Heart left ventricle (tissue), 16 donors: ENCODE data around the gene RRAS2. TPM values are rescaled to one million over a fixed set of nuclear protein-coding genes. Genes with fewer than 3 reads are reported as not detected.

Source experiments
- ATAC-seq, 4 donors: fragments of 200-7000 bp; cut with Tn5 transposase; one replicate each; pipeline ENCODE4 v1.9.1; 2020 to 2022; ENCODE audit warnings: moderate library complexity in 4 of 4, mild to moderate bottlenecking in 3 of 4, moderate number of reproducible peaks in 1 of 4
- DNase-seq, 5 donors: peaks; one replicate each; pipeline ENCODE4 v3.0.0-alpha.2; 2020
- H3K27ac ChIP-seq, 12 donors: fragments of 200-600 bp; sonication (generic) in 4 of 12; one replicate each; pipeline versions ENCODE4 v1.5.0 to v1.8.0; 2016 to 2022; ENCODE audit warnings: mild to moderate bottlenecking in 2 of 12
- H3K27me3 ChIP-seq, 9 donors: fragments of 200-600 bp; sonication (generic) in 2 of 9; one replicate each; pipeline versions ENCODE4 v1.5.1 to v1.8.0; 2016 to 2022; ENCODE audit warnings: mild to moderate bottlenecking in 3 of 9
- H3K36me3 ChIP-seq, 9 donors: fragments of 200-600 bp; sonication (generic) in 2 of 9; one replicate each; pipeline versions ENCODE4 v1.5.0 to v1.8.0; 2018 to 2022; ENCODE audit warnings: mild to moderate bottlenecking in 2 of 9
- H3K4me1 ChIP-seq, 12 donors: fragments of 200-600 bp; sonication (generic) in 4 of 12; one replicate each; pipeline versions ENCODE4 v1.5.0 to v1.8.0; 2016 to 2022; ENCODE audit warnings: mild to moderate bottlenecking in 3 of 12
- H3K4me3 ChIP-seq, 12 donors: fragments of 200-600 bp; sonication (generic) in 4 of 12; one replicate each; pipeline versions ENCODE4 v1.5.0 to v1.8.0; 2017 to 2022; ENCODE audit warnings: mild to moderate bottlenecking in 9 of 12, moderate library complexity in 4 of 12
- H3K9me3 ChIP-seq, 12 donors: fragments of 200-600 bp; sonication (generic) in 4 of 12; one replicate each; pipeline versions ENCODE4 v1.5.0 to v1.8.0; 2016 to 2022; ENCODE audit warnings: mild to moderate bottlenecking in 1 of 12
- CTCF ChIP-seq, 12 donors: fragments of 200-600 bp; sonication (generic) in 4 of 12; IDR thresholded peaks; one replicate each; pipeline versions ENCODE4 v1.5.0 to v1.8.0; 2018 to 2022; ENCODE audit warnings: antibody characterized with exemption in 12 of 12, mild to moderate bottlenecking in 5 of 12
- POLR2A ChIP-seq, 2 donors: fragments of 450-650 bp; IDR thresholded peaks; one replicate each; pipeline ENCODE4 v1.6.1; 2017; ENCODE audit warnings: antibody characterized with exemption in 2 of 2, mild to moderate bottlenecking in 2 of 2, moderate library complexity in 2 of 2
- WGBS, 4 donors: extraction: QIAGEN DNeasy Blood & Tissue Kit in 2 of 4; methylation state at CpG; one replicate each; pipeline versions ENCODE4 v1.1.5 to v1.1.7; 2013 to 2018; 5-methylcytosine and 5-hydroxymethylcytosine counted together
- intact Hi-C, 10 donors: fragments of 100-400 bp; cut with DNase I; formaldehyde crosslinking; loops; one replicate each; pipeline versions ENCODE4 v1.11.1 to v1.14.2; 2022
- polyA plus RNA-seq, 2 donors: library from polyadenylated mRNA; stranded (reverse); fragments of 200-250 nt; gene quantifications; one replicate each; pipeline ENCODE4 v1.2.3, GENCODE V29; 2013
- total RNA-seq, 9 donors: library from RNA; depleted of rRNA in 2 of 9; stranded (reverse); fragments of >200 nt in 2 of 9; fragmentation: NEBNext Ultra II Directional in 3 of 9; extraction: Animal tissue kit (Norgen Biotek cat#: 25700) in 3 of 9; gene quantifications; one replicate each; pipeline versions ENCODE4 v1.1.0 to v1.2.4, GENCODE V29; 2016 to 2023
- donor health status: ischemic (EF 13 %, LVEDD 7.1; RV severe dilation, severe dysfunction).
- donor health status: healthy with polysubstance abuse.
- donor health status: DM: no; HTN: yes; CAD: no.
- donor health status: DM: no; HTN: no; CAD: no.
- donor health status: ischemic (EF 25% LVEDD 6.9; RV normal size, moderate dysfunction).
- donor health status: ischemic (EF 25% LVEDD 5.7; RV mildly dilated, moderate dysfunction).
- donor health status: healthy.
- donor health status: DM: yes; HTN: yes; CAD: no.
- donor health status: ischemic (EF 35%, LVEDD 5.7; RV mildly dilated, moderate dysfunction).
- donor health status: nonischemic (EF 11% LVEDD 7.7; RV severe dilation, severe dysfunction).
- donor health status: DM: yes; HTN: yes; CAD: no.
- donor health status: PGD.
- donor health status: ischemic (EF 29% LVEDD 5.4; RV normal size, mild dysfunction).
- donor health status: nonischemic (EF 23%, LVEDD 6.1; RV moderate dilation, normal function).

Gene RRAS2
- total and polyA plus RNA-seq, 11 donors, result 25.1 to 111 (median 52.4) TPM

- no peaks in the 10 kb centered on the region for H3K36me3 ChIP-seq
- intact Hi-C loops, result loop anchor here in 2 of 10 donors (5.0 kb wide), 2 partner anchors 35 to 40 kb away; no protein-coding TSS in a partner anchor
- TF ChIP-seq POLR2A (IDR thresholded peaks at IDR 0.05) (no peak), CTCF (IDR thresholded peaks at IDR 0.05) (no peak)
- H3K4me1 ChIP-seq, result peaks cover 0 to 30% (median 10%) of the 10 kb centered on the region in 12 donors
- 82 to 85% (median 84%) methylated on average over 4 of the region's 4 CpGs for WGBS, 4 donors
- peak overlapping the region in 5 of 12 donors; percentile 83 to 93 (median 90) for H3K27ac ChIP-seq
- peaks cover 0 to 23% (median 0%) of the 10 kb centered on the region in 9 donors for H3K27me3 ChIP-seq
- H3K9me3 ChIP-seq, result no peaks in the 10 kb centered on the region
- H3K4me3 ChIP-seq, result peak overlapping the region in 2 of 12 donors; percentile 56 to 67
- DNase-seq (no peak), ATAC-seq (no peak)
Observed at GRCh38 chr11:14381968-14382367, 23.0 kb upstream of the RRAS2 start.

- Histone ChIP-seq H3K4me3 (peak overlapping the region; percentile 15 to 67 (median 54)), H3K4me1 (peaks cover 0 to 25% (median 8%) of the 10 kb centered on the region in 12 donors), H3K27me3 (peaks cover 0 to 23% (median 0%) of the 10 kb centered on the region in 9 donors), H3K27ac (peak overlapping the region; percentile 42 to 94 (median 86)), H3K9me3 (no peaks in the 10 kb centered on the region), H3K36me3 (no peaks in the 10 kb centered on the region)
- DNase-seq (peak; percentile 74 to 86 (median 79)), ATAC-seq (peak; percentile 86 to 97 (median 94))
- TF ChIP-seq CTCF (IDR thresholded peaks at IDR 0.05) (peak in 2 of 12 donors; percentile 10 to 20), POLR2A (IDR thresholded peaks at IDR 0.05) (no peak)
- intact Hi-C loops, result loop anchor here in 2 of 10 donors (5.0 kb wide), 2 partner anchors 36 to 41 kb away; no protein-coding TSS in a partner anchor
- WGBS, 4 donors, result 1 to 2% (median 2%) methylated on average over 25 to 54 of the region's 54 CpGs
Observed at GRCh38 chr11:14380947-14381561, 22.1 kb upstream of the RRAS2 start.

GRCh38 chr11:14380125-14380936 is 21.3 kb upstream of the RRAS2 start:
- 80 to 83% (median 83%) methylated on average over 14 of the region's 14 CpGs for WGBS, 4 donors
- TF ChIP-seq CTCF (IDR thresholded peaks at IDR 0.05), result no peak
- no peak for TF ChIP-seq POLR2A (IDR thresholded peaks at IDR 0.05)
- ATAC-seq (no peak), DNase-seq (no peak)
- H3K4me1 ChIP-seq, result peaks cover 0 to 26% (median 9%) of the 10 kb centered on the region in 12 donors
- H3K27me3 ChIP-seq, result peaks cover 0 to 23% (median 0%) of the 10 kb centered on the region in 9 donors
- no peaks in the 10 kb centered on the region for H3K9me3 ChIP-seq
- H3K4me3 ChIP-seq, result peak overlapping the region in 8 of 12 donors; percentile 50 to 67 (median 58)
- H3K27ac ChIP-seq, result peak overlapping the region; percentile 42 to 94 (median 86)
- no peaks in the 10 kb centered on the region for H3K36me3 ChIP-seq
- intact Hi-C loops, result loop anchor here in 2 of 10 donors (5.0 kb wide), 2 partner anchors 37 to 42 kb away; no protein-coding TSS in a partner anchor

GRCh38 chr11:14378171-14378570 is 19.2 kb upstream of the RRAS2 start:
- Histone ChIP-seq H3K36me3 (no peaks in the 10 kb centered on the region), H3K27me3 (peaks cover 0 to 23% (median 0%) of the 10 kb centered on the region in 9 donors), H3K9me3 (no peaks in the 10 kb centered on the region), H3K27ac (no peak overlapping the region), H3K4me3 (no peak overlapping the region), H3K4me1 (peaks cover 0 to 33% (median 17%) of the 10 kb centered on the region in 12 donors)
- ATAC-seq (no peak), DNase-seq (no peak)
- no peak for TF ChIP-seq POLR2A (IDR thresholded peaks at IDR 0.05)
- no peak for TF ChIP-seq CTCF (IDR thresholded peaks at IDR 0.05)
- intact Hi-C loops, result no loop called here
